GM23248 (cell line): ENCODE results near the gene TMC6.

Experiments
- EZH2 ChIP-seq: fragments of 200-600 bp; sonication (generic); IDR thresholded peaks from 2 replicates; pipeline ENCODE4 v1.6.1; 2018; ENCODE audit warnings: antibody characterized with exemption, mild to moderate bottlenecking; ENCODE audit not compliant: insufficient read depth, poor library complexity, severe bottlenecking
- EZH2phosphoT487 ChIP-seq: fragments of 200-600 bp; sonication (generic); IDR thresholded peaks from 2 replicates; pipeline ENCODE4 v1.6.1; 2018; ENCODE audit warnings: antibody characterized with exemption, moderate library complexity, mild to moderate bottlenecking, low read depth; ENCODE audit not compliant: insufficient read depth

DNA sequence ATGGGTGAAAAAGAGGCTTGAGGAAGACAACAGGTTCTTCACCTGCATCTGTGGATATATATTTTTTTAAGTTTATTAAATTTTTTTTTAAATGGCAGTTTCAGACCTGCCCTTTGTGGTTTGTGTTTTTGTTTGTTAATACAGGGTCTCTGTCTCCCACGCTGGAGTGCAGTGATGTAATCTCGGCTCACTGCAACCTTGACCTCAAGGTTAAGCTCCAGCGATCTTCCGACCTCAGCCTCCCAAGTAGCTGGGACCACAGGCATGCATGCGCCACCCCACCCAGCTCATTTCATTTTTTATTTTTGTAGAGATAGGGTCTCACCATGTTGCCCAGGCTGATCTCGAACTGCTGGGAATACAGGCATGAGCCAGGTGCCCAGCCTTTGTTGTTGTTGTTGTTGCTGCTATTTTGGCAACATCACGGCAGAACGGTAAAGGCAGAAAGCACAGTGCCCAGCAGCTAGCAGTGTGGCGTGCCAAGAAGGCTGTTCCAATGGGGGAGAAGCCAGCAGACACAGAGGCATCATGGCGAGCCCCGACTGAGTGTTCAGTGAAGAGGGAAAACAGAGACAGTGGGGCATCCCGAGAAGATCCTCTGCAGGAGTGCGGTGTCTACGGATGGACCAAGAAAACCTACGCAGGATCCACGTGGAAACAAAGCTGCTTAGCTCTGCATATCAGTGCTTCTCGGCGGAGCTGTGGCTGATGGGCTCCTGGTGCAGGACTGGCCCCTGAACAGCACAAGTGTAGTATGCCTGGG lies 19.6 kb downstream of the TMC6 start:
- no peak for TF ChIP-seq EZH2
- no peak for TF ChIP-seq EZH2phosphoT487
